Hepatocyte (in vitro differentiated cells): ENCODE measurements around the gene XDH.

Experiments
- CTCF ChIP-seq: fragments of 200-600 bp; sonication (generic); IDR thresholded peaks from 2 replicates; pipeline ENCODE4 v1.5.1; 2016; ENCODE audit warnings: antibody characterized with exemption, mild to moderate bottlenecking; ENCODE audit not compliant: poor library complexity
- EZH2 ChIP-seq: fragments of 200-600 bp; sonication (generic); IDR thresholded peaks from 2 replicates; pipeline ENCODE4 v1.6.1; 2016; ENCODE audit warnings: antibody characterized with exemption, mild to moderate bottlenecking, borderline replicate concordance
- EZH2phosphoT487 ChIP-seq: fragments of 200-600 bp; sonication (generic); IDR thresholded peaks from one replicate; pipeline ENCODE4 v1.6.1; 2018; ENCODE audit warnings: antibody characterized with exemption, mild to moderate bottlenecking, low read depth, moderate library complexity; ENCODE audit not compliant: unreplicated experiment, severe bottlenecking

GRCh38 chr2:31390324-31390723, 24.2 kb downstream of the XDH start:
- no peak for TF ChIP-seq CTCF
- TF ChIP-seq EZH2phosphoT487 = no peak
- no peak for TF ChIP-seq EZH2
